OCI-LY1 (cell line): ENCODE data around the gene CTDSPL.

ENCODE experiments used
- EZH2 ChIP-seq: fragments of 200-600 bp; sonication (generic), shearing (Covaris generic); IDR thresholded peaks from 2 replicates; pipeline ENCODE4 v1.8.0; 2017; ENCODE audit warnings: borderline replicate concordance, mixed run types, mild to moderate bottlenecking, antibody characterized with exemption, low read length, moderate library complexity, mixed read lengths
- TF ChIP-seq, protein P1 (sequence below): fragments of 200-600 bp; sonication (generic), shearing (Covaris generic); IDR thresholded peaks from 2 replicates; pipeline ENCODE4 v1.5.1; 2017; ENCODE audit warnings: mild to moderate bottlenecking, antibody characterized with exemption, low read length, moderate library complexity, mixed read lengths

GRCh38 chr3:37944391-37944842 is 82.7 kb downstream of the CTDSPL start:
- TF ChIP-seq, protein P1, sequence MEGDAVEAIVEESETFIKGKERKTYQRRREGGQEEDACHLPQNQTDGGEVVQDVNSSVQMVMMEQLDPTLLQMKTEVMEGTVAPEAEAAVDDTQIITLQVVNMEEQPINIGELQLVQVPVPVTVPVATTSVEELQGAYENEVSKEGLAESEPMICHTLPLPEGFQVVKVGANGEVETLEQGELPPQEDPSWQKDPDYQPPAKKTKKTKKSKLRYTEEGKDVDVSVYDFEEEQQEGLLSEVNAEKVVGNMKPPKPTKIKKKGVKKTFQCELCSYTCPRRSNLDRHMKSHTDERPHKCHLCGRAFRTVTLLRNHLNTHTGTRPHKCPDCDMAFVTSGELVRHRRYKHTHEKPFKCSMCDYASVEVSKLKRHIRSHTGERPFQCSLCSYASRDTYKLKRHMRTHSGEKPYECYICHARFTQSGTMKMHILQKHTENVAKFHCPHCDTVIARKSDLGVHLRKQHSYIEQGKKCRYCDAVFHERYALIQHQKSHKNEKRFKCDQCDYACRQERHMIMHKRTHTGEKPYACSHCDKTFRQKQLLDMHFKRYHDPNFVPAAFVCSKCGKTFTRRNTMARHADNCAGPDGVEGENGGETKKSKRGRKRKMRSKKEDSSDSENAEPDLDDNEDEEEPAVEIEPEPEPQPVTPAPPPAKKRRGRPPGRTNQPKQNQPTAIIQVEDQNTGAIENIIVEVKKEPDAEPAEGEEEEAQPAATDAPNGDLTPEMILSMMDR = no peak
- no peak for TF ChIP-seq EZH2
